Endothelial cell of umbilical vein (primary cell): ENCODE data around the gene ACER3. TPM values are rescaled to one million over a fixed set of nuclear protein-coding genes. Genes with fewer than 3 reads are reported as not detected.

Experiments used
- BruUV-seq: library from RNA; stranded (reverse); fragments of 400-500 nt; replicated peaks from 2 replicates; lab custom pipeline; 2021; lab: Mats Ljungman, UMichigan
- CTCF ChIA-PET: fragments of 300-600, 350-600 bp; sonication (Branson Sonifier 250); formaldehyde crosslinking; loops from one replicate; lab custom pipeline; 2021; ENCODE audit warnings: antibody characterized with exemption, inconsistent platforms; lab: Charles Lee
- POLR2A ChIA-PET: fragments of 300-600, 350-600 bp; sonication (Branson Sonifier 250); formaldehyde crosslinking; loops from one replicate; lab custom pipeline; 2021; ENCODE audit warnings: antibody characterized with exemption, inconsistent platforms; lab: Charles Lee
- DNase-seq: peaks from one replicate; pipeline ENCODE4 v3.0.0-alpha.2; 2011; ENCODE audit warnings: low read depth, low spot score
- FAIRE-seq: peaks from 2 replicates; lab custom pipeline; 2011; peaks lifted over from hg19 to GRCh38; lab: Jason Lieb, UNC
- H2AFZ ChIP-seq: 2 replicates; pipeline ENCODE4 v1.6.0; 2012; ENCODE audit warnings: low read depth, low read length, control low read depth, inconsistent platforms
- H3K27ac ChIP-seq: 2 replicates; pipeline ENCODE4 v1.5.1; 2011; ENCODE audit warnings: low read depth, mild to moderate bottlenecking, control low read depth, low read length, moderate library complexity; ENCODE audit not compliant: insufficient read depth
- H3K27me3 ChIP-seq, 2 experiments: 2 replicates each; pipeline versions ENCODE4 v1.6.0 to v1.6.1; 2011; ENCODE audit warnings: low read length in 2 of 2, mixed read lengths in 1 of 2; ENCODE audit not compliant: control insufficient read depth in 2 of 2, insufficient read depth in 2 of 2
- H3K36me3 ChIP-seq, 2 experiments: 2 replicates in 1 of 2; 3 replicates in 1 of 2; pipeline ENCODE4 v1.5.1; 2011; ENCODE audit warnings: low read length in 2 of 2, mild to moderate bottlenecking in 1 of 2, moderate library complexity in 1 of 2; ENCODE audit not compliant: control insufficient read depth in 2 of 2, insufficient read depth in 2 of 2; ENCODE audit errors: extremely low read depth in 1 of 2
- H3K4me1 ChIP-seq: 3 replicates; pipeline ENCODE4 v1.5.1; 2011; ENCODE audit warnings: mild to moderate bottlenecking, low read length; ENCODE audit not compliant: control insufficient read depth, insufficient read depth; ENCODE audit errors: extremely low read depth
- H3K4me2 ChIP-seq: 2 replicates; pipeline ENCODE4 v1.6.1; 2011; ENCODE audit warnings: low read length, control low read depth, mixed read lengths; ENCODE audit not compliant: insufficient read depth
- H3K4me3 ChIP-seq, 3 experiments: fragments of 200-600 bp in 1 of 3; sonication (generic), shearing (Covaris generic) in 1 of 3; replicated peaks in 1 of 3; 2 replicates each; pipeline ENCODE4 v1.5.1; 2011 to 2016; ENCODE audit warnings: control low read depth in 3 of 3, low read length in 3 of 3, mild to moderate bottlenecking in 2 of 3, inconsistent platforms in 1 of 3, low read depth in 1 of 3, moderate library complexity in 1 of 3; ENCODE audit not compliant: insufficient read depth in 1 of 3
- H3K79me2 ChIP-seq: 2 replicates; pipeline ENCODE4 v1.6.0; 2012; ENCODE audit warnings: low read length, inconsistent platforms; ENCODE audit not compliant: control insufficient read depth, insufficient read depth
- H3K9ac ChIP-seq: replicated peaks from 2 replicates; pipeline ENCODE3; 2011; ENCODE audit warnings: low read length, control low read depth; ENCODE audit not compliant: insufficient read depth; ENCODE audit errors: extremely low read depth
- H3K9me1 ChIP-seq: replicated peaks from 3 replicates; pipeline ENCODE4 v1.6.0; 2011; ENCODE audit warnings: mild to moderate bottlenecking, low read length; ENCODE audit not compliant: control insufficient read depth, insufficient read depth; ENCODE audit errors: extremely low read depth
- H3K9me3 ChIP-seq: replicated peaks from 2 replicates; pipeline ENCODE4 v1.5.1; 2012; ENCODE audit warnings: low read length, inconsistent platforms; ENCODE audit not compliant: control insufficient read depth, insufficient read depth
- H4K20me1 ChIP-seq: replicated peaks from 2 replicates; pipeline ENCODE3; 2011; ENCODE audit warnings: mild to moderate bottlenecking, low read length; ENCODE audit not compliant: control insufficient read depth, insufficient read depth; ENCODE audit errors: extremely low read depth
- EZH2 ChIP-seq: IDR thresholded peaks from 2 replicates; pipeline ENCODE4 v1.6.1; 2012; ENCODE audit warnings: borderline replicate concordance, low read depth, mild to moderate bottlenecking, moderate library complexity, low read length, inconsistent platforms; ENCODE audit not compliant: severe bottlenecking
- FOS ChIP-seq: IDR thresholded peaks from 2 replicates; pipeline ENCODE4 v1.6.1; 2011; ENCODE audit warnings: mild to moderate bottlenecking, low read length, moderate library complexity, borderline replicate concordance; ENCODE audit not compliant: insufficient read depth
- GATA2 ChIP-seq: IDR thresholded peaks from 2 replicates; pipeline ENCODE4 v1.7.0; 2011; ENCODE audit warnings: low read depth, mild to moderate bottlenecking, moderate library complexity, mixed read lengths, low read length; ENCODE audit not compliant: insufficient read length, insufficient read depth
- JUN ChIP-seq: IDR thresholded peaks from 2 replicates; pipeline ENCODE4 v1.6.1; 2011; ENCODE audit warnings: borderline replicate concordance, low read depth; ENCODE audit not compliant: insufficient read length, insufficient read depth
- MAX ChIP-seq: IDR thresholded peaks from 2 replicates; pipeline ENCODE4 v1.6.1; 2011; ENCODE audit not compliant: insufficient read depth, insufficient read length
- MYC ChIP-seq: IDR thresholded peaks from one replicate; pipeline ENCODE4 v1.6.1; 2011; ENCODE audit warnings: mild to moderate bottlenecking, low read depth, low read length
- POLR2A ChIP-seq: IDR thresholded peaks from 2 replicates; pipeline ENCODE4 v1.6.1; 2012; ENCODE audit warnings: low read depth, mild to moderate bottlenecking, control low read depth, low read length
- POLR2AphosphoS5 ChIP-seq: IDR thresholded peaks from 2 replicates; pipeline ENCODE4 v1.6.1; 2012; ENCODE audit warnings: low read depth, mild to moderate bottlenecking, control low read depth, low read length, moderate library complexity; ENCODE audit not compliant: insufficient read depth
- dilution Hi-C: fragments of 300-500 bp; cut with MboI; formaldehyde crosslinking; loops from one replicate; pipeline ENCODE4 v1.15.0; 2019; ENCODE audit warnings: low sequenced_read_pairs; ENCODE audit not compliant: extremely low pct_ligation_motif_present
- intact Hi-C: fragments of 100-400 bp; cut with micrococcal nuclease; formaldehyde crosslinking; loops from one replicate; pipeline ENCODE4 v1.10.0; 2022
- polyA plus RNA-seq, 4 experiments: library from polyadenylated mRNA; depleted of rRNA in 3 of 4; stranded (reverse) in 3 of 4; unstranded in 1 of 4; fragments of >200 nt; gene quantifications; 2 replicates each; pipeline versions ENCODE4 v1.2.1 to v1.2.3, GENCODE V29; 2011 to 2012; ENCODE audit warnings: missing spikeins in 1 of 4
- total RNA-seq: library from RNA; stranded (reverse); gene quantifications from 2 replicates; pipeline ENCODE4 v1.2.3, GENCODE V29; 2021

The ACER3 gene
- total and polyA plus RNA-seq, 2 donors (not counting 3 experiments of a cell fraction or from before 2014, with no cell fraction given) = 9.9 to 31.6 TPM

DNA sequence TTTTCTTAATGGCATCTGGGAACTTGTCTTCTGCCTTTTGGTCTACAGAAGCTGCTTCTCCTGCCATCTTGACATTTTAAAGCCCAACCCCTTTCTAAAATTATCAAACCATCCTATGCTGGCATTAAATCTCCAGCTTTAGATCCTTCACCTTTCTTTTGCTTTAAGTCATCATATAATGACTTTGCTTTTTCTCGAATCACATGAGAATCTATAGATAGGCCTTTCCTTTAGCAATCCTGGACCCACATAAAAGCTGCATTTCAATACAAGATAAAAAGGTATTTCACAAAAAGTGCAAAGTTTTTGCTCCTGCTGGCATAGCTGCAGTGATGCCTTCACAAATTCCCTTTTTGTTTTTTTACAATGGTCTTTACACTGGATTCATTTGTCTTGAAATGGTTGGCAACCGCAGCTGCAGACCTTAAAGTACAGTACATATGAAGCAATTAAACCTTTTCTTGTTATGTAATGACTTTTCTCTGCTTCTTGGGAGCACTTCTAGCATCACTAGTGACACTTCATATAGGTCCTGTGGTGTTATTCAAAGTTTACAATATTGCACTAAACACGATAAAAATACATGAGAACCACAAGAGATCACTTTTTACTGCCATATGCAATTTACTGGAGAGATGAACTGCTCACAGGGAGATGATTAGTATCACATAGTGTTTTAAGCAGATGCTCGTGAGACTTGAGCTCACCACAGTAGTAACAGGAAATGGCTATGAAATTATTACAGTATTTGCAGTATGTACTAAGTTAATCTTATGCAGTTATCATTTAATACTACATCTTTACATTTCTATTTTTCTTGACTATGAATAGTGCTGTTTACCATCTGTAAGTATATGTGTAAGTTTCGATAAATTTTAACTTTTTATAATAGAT lies 41.6 kb downstream of the ACER3 start:
- no peak for FAIRE-seq
- CTCF ChIA-PET = interaction anchor here (8.1 kb wide), 1 partner anchor 17 kb away, joined by 76 read pairs; no protein-coding TSS in a partner anchor
- TF ChIP-seq JUN (no peak), GATA2 (no peak), EZH2 (no peak), FOS (no peak), MAX (no peak), MYC (no peak), POLR2AphosphoS5 (no peak), POLR2A (no peak)
- no peak overlapping the region for H3K27ac ChIP-seq
- H3K4me1 ChIP-seq = no peaks in the 10 kb centered on the region
- no peaks in the 10 kb centered on the region for H3K36me3 ChIP-seq
- no peak overlapping the region for H3K9ac ChIP-seq
- H4K20me1 ChIP-seq = peaks cover 2% of the 10 kb centered on the region
- H2AFZ ChIP-seq = no peak overlapping the region
- dilution Hi-C loops (loop anchor here (25.0 kb wide), 1 partner anchor 90 kb away; no protein-coding TSS in a partner anchor), intact Hi-C loops (no loop called here)
- no peaks in the 10 kb centered on the region for H3K9me3 ChIP-seq
- no peak for DNase-seq
- H3K79me2 ChIP-seq = peaks cover 2% of the 10 kb centered on the region
- no peaks in the 10 kb centered on the region for H3K9me1 ChIP-seq
- no peak overlapping the region for H3K4me2 ChIP-seq
- no TSS peak for BruUV-seq
- POLR2A ChIA-PET = no interaction called here
- H3K27me3 ChIP-seq = no peaks in the 10 kb centered on the region
- no peak overlapping the region for H3K4me3 ChIP-seq
